Endothelial cell (in vitro differentiated cells): Measurements from ENCODE around the gene PPP2R5D. TPM values are rescaled to one million over a fixed set of nuclear protein-coding genes. Genes with fewer than 3 reads are reported as not detected.

Experiments
- DNase-seq: peaks from one replicate; pipeline ENCODE4 v3.0.0; 2021; ENCODE audit warnings: low spot score
- H3K27ac Mint-ChIP-seq: one replicate; pipeline ENCODE4 v1.8.0; 2021; ENCODE audit warnings: mixed read lengths, inconsistent platforms; ENCODE audit not compliant: unreplicated experiment
- H3K27me3 Mint-ChIP-seq: one replicate; pipeline ENCODE4 v1.8.0; 2021; ENCODE audit warnings: mild to moderate bottlenecking, moderate library complexity, mixed read lengths, inconsistent platforms; ENCODE audit not compliant: unreplicated experiment
- H3K36me3 Mint-ChIP-seq: one replicate; pipeline ENCODE4 v1.8.0; 2021; ENCODE audit warnings: mild to moderate bottlenecking, low read depth, mixed read lengths, inconsistent platforms; ENCODE audit not compliant: unreplicated experiment
- H3K4me1 Mint-ChIP-seq: one replicate; pipeline ENCODE4 v1.8.0; 2021; ENCODE audit warnings: mild to moderate bottlenecking, mixed read lengths, inconsistent platforms; ENCODE audit not compliant: unreplicated experiment
- H3K4me3 Mint-ChIP-seq: one replicate; pipeline ENCODE4 v1.8.0; 2021; ENCODE audit warnings: mild to moderate bottlenecking, mixed read lengths, inconsistent platforms; ENCODE audit not compliant: unreplicated experiment
- H3K9me3 Mint-ChIP-seq: one replicate; pipeline ENCODE4 v1.8.0; 2021; ENCODE audit warnings: mixed read lengths, inconsistent platforms; ENCODE audit not compliant: unreplicated experiment
- CTCF ChIP-seq: fragments of 200-600 bp; sonication (generic); IDR thresholded peaks from one replicate; pipeline ENCODE4 v1.5.0; 2021; ENCODE audit warnings: antibody characterized with exemption; ENCODE audit not compliant: unreplicated experiment
- total RNA-seq: library from RNA; stranded (reverse); fragmentation: NEBNext Ultra II Directional; extraction: Animal tissue kit (Norgen Biotek cat#: 25700); gene quantifications from one replicate; pipeline ENCODE4 v1.2.1, GENCODE V29; 2021; ENCODE audit not compliant: unreplicated experiment

PPP2R5D gene
- total RNA-seq, 1 donor from 2014 or later = 58.0 TPM

- Mint-ChIP-seq H3K4me3 (peak overlapping the region; percentile 65), H3K36me3 (peaks cover 36% of the 10 kb centered on the region), H3K27me3 (peaks cover 5% of the 10 kb centered on the region), H3K9me3 (no peaks in the 10 kb centered on the region), H3K4me1 (peaks cover 29% of the 10 kb centered on the region), H3K27ac (peak overlapping the region; percentile 42)
- no peak for TF ChIP-seq CTCF
- no peak for DNase-seq
Measured at GRCh38 chr6:43061861-43062260, 77.5 kb downstream of the PPP2R5D start.

Other genes starting within 250 kb of the PPP2R5D start
- gene TBCC, start 238.5 kb upstream of the PPP2R5D start, total RNA-seq = 23.4 TPM
- gene BICRAL, start 202.5 kb upstream of the PPP2R5D start, total RNA-seq = 9.2 TPM
- gene RPL7L1, start 105.0 kb upstream of the PPP2R5D start, total RNA-seq = 58.1 TPM
- not detected for gene PTCRA, start 68.5 kb upstream of the PPP2R5D start, total RNA-seq
- 106 TPM for gene CNPY3, start 55.1 kb upstream of the PPP2R5D start, total RNA-seq
- gene GNMT, start 23.8 kb upstream of the PPP2R5D start, total RNA-seq = 0.59 TPM
- gene PEX6, start 5.4 kb upstream of the PPP2R5D start, total RNA-seq = 26.1 TPM
- gene MEA1, start 29.4 kb downstream of the PPP2R5D start, total RNA-seq = 61.0 TPM
- gene KLHDC3, start 29.7 kb downstream of the PPP2R5D start, total RNA-seq = 154 TPM
- 82.1 TPM for gene RRP36, start 37.1 kb downstream of the PPP2R5D start, total RNA-seq
- 42.2 TPM for gene CUL7, start 69.3 kb downstream of the PPP2R5D start, total RNA-seq
- gene MRPL2, start 74.9 kb downstream of the PPP2R5D start, total RNA-seq = 39.7 TPM
- 41.4 TPM for gene KLC4, start 75.1 kb downstream of the PPP2R5D start, total RNA-seq
- gene PTK7, start 91.7 kb downstream of the PPP2R5D start, total RNA-seq = 208 TPM
- gene SRF, start 186.7 kb downstream of the PPP2R5D start, total RNA-seq = 31.3 TPM
- gene CUL9, start 197.6 kb downstream of the PPP2R5D start, total RNA-seq = 55.4 TPM
- gene DNPH1, start 244.9 kb downstream of the PPP2R5D start, total RNA-seq = 4.5 TPM